ENCODE measurements around the gene RIC1. TPM values are rescaled to one million over a fixed set of nuclear protein-coding genes. Genes with fewer than 3 reads are reported as not detected.
"Not testable (repeated sequence)": the region's sequence is repeated elsewhere in the genome, so short reads cannot be mapped to it uniquely, and the experiment has no call there.

Gene RIC1
- total and polyA plus RNA-seq, 9 of the 15 experiments (the other 6 are each of a cell fraction or from before 2014, with no cell fraction given) = 3.2 to 25.8 (median 15.0) TPM

DNA sequence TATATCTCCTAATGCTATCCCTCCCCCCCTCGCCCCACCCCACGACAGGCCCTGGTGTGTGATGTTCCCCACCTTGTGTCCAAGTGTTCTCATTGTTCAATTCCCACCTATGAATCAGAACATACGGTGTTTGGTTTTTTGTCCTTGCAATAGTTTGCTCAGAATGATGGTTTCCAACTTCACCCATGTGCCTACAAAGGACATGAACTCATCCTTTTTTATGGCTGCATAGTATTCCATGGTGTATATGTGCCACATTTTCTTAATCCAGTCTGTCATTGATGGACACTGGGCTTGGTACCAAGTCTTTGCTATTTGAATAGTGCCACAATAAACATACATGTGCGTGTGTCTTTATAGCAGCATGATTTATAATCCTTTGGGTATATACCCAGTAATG, 93.8 kb downstream of the RIC1 start:
- H3K79me2 ChIP-seq (ENCODE audit: control insufficient read depth, insufficient read depth, low read length); H3K4me3 ChIP-seq; H2AFZ ChIP-seq (ENCODE audit: low read depth, low read length); H3K9ac ChIP-seq (ENCODE audit: insufficient read depth in 1 of 2, low read depth in 2 of 2, low read length in 2 of 2); H4K20me1 ChIP-seq (replicated peaks; ENCODE audit: control insufficient read depth, insufficient read depth, low read length); intact Hi-C loops (cut with micrococcal nuclease); ATAC-seq; FAIRE-seq; H3K4me1 ChIP-seq (replicated peaks in 1 of 2; ENCODE audit: control insufficient read depth in 2 of 2, insufficient read depth in 2 of 2, low read length in 2 of 2); DNase-seq (ENCODE audit: extremely low read depth in 1 of 4, low spot score in 3 of 4); H3K27ac ChIP-seq (ENCODE audit: extremely low read depth, low read depth, low read length); H3K9me3 ChIP-seq (replicated peaks; ENCODE audit: control insufficient read depth, insufficient read depth, low read depth, low read length); H3K4me2 ChIP-seq (ENCODE audit: insufficient read depth, low read length); BruUV-seq (replicated peaks); in situ Hi-C loops (cut with MboI); H3K27me3 ChIP-seq (ENCODE audit: control insufficient read depth in 2 of 2, insufficient read depth in 2 of 2, low read length in 2 of 2); H3K9me1 ChIP-seq (ENCODE audit: control insufficient read depth, insufficient read depth, low read length); CTCF ChIA-PET (ENCODE audit: low intra/inter-chr PET ratio); POLR2A ChIA-PET: not testable (repeated sequence)
- TF ChIP-seq ZNF146 (CRISPR knock-in tag; IDR thresholded peaks at IDR 0.05; ENCODE audit: unreplicated experiment) = peak; percentile 80
- H3K36me3 ChIP-seq (ENCODE audit: control insufficient read depth, insufficient read depth, low read length) = peaks cover 17% of the 10 kb centered on the region; the same call in 2 of the 3 replicates
- 92% methylated on average over 2 of the region's 4 CpGs for WGBS (ENCODE audit: insufficient coverage, low coverage, missing lambda C conversion rate)

DNA sequence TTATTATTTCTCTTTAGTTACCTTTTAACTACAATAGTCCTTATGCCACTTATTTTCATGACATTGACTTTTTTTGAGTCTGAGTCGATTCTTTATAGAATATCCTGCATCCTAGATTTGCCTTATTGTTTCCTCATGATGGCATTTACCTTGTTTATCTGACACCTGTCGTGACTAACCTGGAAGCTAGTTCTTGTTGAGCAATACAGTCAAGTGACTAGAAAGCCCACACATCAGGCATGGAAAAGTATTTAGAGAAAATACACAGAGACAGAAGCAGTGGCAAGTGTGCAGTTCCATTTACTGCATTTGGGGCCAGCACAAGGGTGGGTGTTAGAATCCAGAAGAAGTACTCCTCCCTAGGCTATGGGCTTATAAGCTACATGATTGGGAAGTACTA, 106.2 kb downstream of the RIC1 start:
- H3K36me3 ChIP-seq (ENCODE audit: control insufficient read depth, insufficient read depth, low read length) = peaks cover 20% of the 10 kb centered on the region; the same call in 1 of the 3 replicates
- no peak for FAIRE-seq
- no peak overlapping the region for H3K9ac ChIP-seq (ENCODE audit: insufficient read depth in 1 of 2, low read depth in 2 of 2, low read length in 2 of 2)
- in situ Hi-C loops (cut with MboI) = no loop called here
- no peak for ATAC-seq
- CTCF ChIA-PET (ENCODE audit: low intra/inter-chr PET ratio) = no interaction called here
- no peaks in the 10 kb centered on the region for H3K27me3 ChIP-seq (ENCODE audit: control insufficient read depth in 2 of 2, insufficient read depth in 2 of 2, low read length in 2 of 2)
- no peak overlapping the region for H2AFZ ChIP-seq (ENCODE audit: low read depth, low read length)
- no peaks in the 10 kb centered on the region for H3K9me1 ChIP-seq (ENCODE audit: control insufficient read depth, insufficient read depth, low read length)
- no TSS peak for BruUV-seq (replicated peaks)
- H3K27ac ChIP-seq (ENCODE audit: extremely low read depth, low read depth, low read length) = no peak overlapping the region
- WGBS (ENCODE audit: insufficient coverage, low coverage, missing lambda C conversion rate) = 88% methylated on average over 2 of the region's 2 CpGs
- DNase-seq (ENCODE audit: extremely low read depth in 1 of 4, low spot score in 3 of 4) = no peak
- intact Hi-C loops (cut with micrococcal nuclease) = no loop called here
- H3K4me3 ChIP-seq = no peak overlapping the region
- H4K20me1 ChIP-seq (replicated peaks; ENCODE audit: control insufficient read depth, insufficient read depth, low read length) = no peaks in the 10 kb centered on the region
- no peaks in the 10 kb centered on the region for H3K4me1 ChIP-seq (replicated peaks in 1 of 2; ENCODE audit: control insufficient read depth in 2 of 2, insufficient read depth in 2 of 2, low read length in 2 of 2)
- no peak overlapping the region for H3K4me2 ChIP-seq (ENCODE audit: insufficient read depth, low read length)
- POLR2A ChIA-PET = no interaction called here
- no peaks in the 10 kb centered on the region for H3K79me2 ChIP-seq (ENCODE audit: control insufficient read depth, insufficient read depth, low read length)
- H3K9me3 ChIP-seq (replicated peaks; ENCODE audit: control insufficient read depth, insufficient read depth, low read depth, low read length) = no peaks in the 10 kb centered on the region
- TF ChIP-seq, protein P1, sequence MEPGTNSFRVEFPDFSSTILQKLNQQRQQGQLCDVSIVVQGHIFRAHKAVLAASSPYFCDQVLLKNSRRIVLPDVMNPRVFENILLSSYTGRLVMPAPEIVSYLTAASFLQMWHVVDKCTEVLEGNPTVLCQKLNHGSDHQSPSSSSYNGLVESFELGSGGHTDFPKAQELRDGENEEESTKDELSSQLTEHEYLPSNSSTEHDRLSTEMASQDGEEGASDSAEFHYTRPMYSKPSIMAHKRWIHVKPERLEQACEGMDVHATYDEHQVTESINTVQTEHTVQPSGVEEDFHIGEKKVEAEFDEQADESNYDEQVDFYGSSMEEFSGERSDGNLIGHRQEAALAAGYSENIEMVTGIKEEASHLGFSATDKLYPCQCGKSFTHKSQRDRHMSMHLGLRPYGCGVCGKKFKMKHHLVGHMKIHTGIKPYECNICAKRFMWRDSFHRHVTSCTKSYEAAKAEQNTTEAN (CRISPR knock-in tag; IDR thresholded peaks at IDR 0.05) = no peak
- TF ChIP-seq, protein P2, sequence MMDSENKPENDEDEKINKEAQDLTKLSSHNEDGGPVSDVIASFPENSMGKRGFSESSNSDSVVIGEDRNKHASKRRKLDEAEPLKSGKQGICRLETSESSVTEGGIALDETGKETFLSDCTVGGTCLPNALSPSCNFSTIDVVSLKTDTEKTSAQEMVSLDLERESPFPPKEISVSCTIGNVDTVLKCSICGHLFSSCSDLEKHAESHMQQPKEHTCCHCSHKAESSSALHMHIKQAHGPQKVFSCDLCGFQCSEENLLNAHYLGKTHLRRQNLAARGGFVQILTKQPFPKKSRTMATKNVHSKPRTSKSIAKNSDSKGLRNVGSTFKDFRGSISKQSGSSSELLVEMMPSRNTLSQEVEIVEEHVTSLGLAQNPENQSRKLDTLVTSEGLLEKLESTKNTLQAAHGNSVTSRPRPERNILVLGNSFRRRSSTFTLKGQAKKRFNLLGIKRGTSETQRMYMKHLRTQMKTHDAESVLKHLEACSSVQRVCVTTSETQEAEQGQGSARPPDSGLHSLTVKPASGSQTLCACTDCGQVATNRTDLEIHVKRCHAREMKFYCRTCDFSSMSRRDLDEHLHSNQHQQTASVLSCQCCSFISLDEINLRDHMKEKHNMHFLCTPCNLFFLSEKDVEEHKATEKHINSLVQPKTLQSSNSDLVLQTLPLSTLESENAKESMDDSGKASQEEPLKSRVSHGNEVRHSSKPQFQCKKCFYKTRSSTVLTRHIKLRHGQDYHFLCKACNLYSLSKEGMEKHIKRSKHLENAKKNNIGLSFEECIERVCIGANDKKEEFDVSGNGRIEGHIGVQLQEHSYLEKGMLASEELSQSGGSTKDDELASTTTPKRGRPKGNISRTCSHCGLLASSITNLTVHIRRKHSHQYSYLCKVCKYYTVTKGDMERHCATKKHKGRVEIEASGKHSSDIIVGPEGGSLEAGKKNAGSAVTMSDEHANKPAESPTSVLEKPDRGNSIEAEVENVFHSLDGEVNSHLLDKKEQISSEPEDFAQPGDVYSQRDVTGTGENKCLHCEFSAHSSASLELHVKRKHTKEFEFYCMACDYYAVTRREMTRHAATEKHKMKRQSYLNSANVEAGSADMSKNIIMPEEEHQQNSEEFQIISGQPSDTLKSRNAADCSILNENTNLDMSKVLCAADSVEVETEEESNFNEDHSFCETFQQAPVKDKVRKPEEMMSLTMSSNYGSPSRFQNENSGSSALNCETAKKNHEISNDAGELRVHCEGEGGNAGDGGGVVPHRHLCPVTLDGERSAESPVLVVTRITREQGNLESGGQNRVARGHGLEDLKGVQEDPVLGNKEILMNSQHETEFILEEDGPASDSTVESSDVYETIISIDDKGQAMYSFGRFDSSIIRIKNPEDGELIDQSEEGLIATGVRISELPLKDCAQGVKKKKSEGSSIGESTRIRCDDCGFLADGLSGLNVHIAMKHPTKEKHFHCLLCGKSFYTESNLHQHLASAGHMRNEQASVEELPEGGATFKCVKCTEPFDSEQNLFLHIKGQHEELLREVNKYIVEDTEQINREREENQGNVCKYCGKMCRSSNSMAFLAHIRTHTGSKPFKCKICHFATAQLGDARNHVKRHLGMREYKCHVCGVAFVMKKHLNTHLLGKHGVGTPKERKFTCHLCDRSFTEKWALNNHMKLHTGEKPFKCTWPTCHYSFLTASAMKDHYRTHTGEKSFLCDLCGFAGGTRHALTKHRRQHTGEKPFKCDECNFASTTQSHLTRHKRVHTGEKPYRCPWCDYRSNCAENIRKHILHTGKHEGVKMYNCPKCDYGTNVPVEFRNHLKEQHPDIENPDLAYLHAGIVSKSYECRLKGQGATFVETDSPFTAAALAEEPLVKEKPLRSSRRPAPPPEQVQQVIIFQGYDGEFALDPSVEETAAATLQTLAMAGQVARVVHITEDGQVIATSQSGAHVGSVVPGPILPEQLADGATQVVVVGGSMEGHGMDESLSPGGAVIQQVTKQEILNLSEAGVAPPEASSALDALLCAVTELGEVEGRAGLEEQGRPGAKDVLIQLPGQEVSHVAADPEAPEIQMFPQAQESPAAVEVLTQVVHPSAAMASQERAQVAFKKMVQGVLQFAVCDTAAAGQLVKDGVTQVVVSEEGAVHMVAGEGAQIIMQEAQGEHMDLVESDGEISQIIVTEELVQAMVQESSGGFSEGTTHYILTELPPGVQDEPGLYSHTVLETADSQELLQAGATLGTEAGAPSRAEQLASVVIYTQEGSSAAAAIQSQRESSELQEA (IDR thresholded peaks at IDR 0.05; ENCODE audit: low read depth) = no peak
- no peak for TF ChIP-seq GTF2F1 (IDR thresholded peaks at IDR 0.05; ENCODE audit: low read depth, low read length)
- TF ChIP-seq RFX1 (IDR thresholded peaks at IDR 0.05) = no peak
- TF ChIP-seq, protein P3, sequence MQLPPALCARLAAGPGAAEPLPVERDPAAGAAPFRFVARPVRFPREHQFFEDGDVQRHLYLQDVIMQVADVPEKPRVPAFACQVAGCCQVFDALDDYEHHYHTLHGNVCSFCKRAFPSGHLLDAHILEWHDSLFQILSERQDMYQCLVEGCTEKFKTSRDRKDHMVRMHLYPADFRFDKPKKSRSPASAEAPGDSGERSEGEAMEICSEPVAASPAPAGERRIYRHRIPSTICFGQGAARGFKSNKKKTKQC (CRISPR knock-in tag; IDR thresholded peaks at IDR 0.05) = no peak
